Measurements from ENCODE around the gene AP1S2. TPM values are rescaled to one million over a fixed set of nuclear protein-coding genes. Genes with fewer than 3 reads are reported as not detected.
"Not testable (repeated sequence)": the region's sequence is repeated elsewhere in the genome, so short reads cannot be mapped to it uniquely, and the experiment has no call there.

AP1S2 gene
- total RNA-seq, 1 donor from 2014 or later, result 29.0 TPM

DNA sequence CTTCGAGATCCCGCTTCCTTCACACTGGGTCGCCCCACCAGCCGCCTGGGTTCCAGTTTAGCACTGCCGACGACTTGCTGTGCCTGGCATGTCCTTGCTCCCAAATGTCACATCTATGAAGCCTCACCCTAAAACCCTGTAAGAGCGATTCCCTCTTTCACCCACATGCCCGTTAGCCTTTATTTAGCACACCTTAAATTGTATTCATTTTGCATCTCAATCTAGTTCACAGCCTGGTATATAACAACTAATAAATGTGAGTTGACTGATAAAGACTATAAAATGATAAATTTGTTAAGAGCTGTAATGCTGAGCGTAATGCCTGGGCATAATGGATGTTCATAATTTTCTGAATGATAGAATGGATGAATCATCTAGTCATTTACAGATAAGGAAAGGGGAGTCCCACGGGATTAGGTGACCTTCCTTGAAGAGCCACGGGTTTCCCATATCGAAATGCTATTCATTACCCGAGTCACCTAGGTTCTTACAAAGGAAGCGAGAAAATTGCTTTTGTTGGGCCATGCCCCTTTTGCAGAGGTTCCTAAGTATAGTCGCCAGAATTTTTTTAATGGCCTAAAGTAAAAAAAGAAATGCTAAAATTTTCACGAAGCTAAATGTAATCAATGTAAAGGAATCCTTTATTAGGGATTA is 1.1 kb upstream of the AP1S2 start:
- DNase-seq (ENCODE audit: low spot score), result no peak

DNA sequence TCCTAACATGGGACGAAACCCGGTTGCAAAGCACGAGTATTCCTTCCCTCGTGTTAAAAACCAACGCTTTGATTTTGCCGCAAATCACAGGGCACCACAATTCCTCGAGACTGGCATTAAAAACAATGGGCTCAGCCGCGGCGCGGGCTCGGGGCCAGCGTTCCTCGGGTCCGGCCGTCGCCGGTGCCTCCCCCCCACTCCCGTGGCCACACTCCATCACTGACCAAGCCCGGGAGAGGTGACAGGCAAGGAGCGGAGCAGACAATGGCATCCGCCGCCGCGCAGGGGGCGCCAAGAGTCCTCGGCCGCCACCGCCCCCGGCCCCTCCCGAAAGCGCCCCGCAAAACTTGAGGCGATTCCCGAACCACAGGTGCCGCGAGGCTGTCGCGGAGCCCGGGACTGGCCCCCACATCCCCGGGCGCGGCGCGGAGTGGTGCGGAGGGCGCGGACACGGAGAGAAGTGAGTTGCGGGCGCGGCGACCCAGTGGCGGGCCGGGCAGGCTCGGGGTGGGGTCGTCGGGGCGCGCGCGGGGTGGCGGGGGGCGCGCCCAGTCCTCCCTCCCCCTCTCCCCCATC is 445 bp downstream of the AP1S2 start:
- DNase-seq (ENCODE audit: low spot score), result no peak

DNA sequence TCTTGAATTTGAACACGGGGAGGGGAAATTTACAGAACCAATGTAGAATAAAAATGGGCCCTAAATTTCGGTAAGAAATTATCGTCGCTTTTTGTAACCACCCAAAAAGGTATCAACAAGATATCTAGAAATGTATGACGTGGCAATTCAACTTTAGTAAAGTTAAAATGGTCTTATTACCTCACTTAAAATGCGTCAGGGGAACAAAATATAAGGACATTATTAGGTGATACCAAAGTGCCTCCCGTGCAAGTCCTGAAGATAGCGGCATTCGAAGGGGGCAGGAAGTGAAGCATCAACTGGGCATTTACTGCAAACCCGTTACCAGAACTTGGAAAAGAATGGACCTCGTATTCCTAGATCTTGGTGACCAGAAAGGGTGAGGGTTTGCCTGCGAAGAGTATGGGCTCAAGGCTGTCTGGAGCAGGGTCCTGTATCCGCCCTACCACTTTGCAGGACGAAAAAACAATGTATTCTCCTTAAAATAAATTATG is 980 bp downstream of the AP1S2 start:
- DNase-seq (ENCODE audit: low spot score), result no peak

DNA sequence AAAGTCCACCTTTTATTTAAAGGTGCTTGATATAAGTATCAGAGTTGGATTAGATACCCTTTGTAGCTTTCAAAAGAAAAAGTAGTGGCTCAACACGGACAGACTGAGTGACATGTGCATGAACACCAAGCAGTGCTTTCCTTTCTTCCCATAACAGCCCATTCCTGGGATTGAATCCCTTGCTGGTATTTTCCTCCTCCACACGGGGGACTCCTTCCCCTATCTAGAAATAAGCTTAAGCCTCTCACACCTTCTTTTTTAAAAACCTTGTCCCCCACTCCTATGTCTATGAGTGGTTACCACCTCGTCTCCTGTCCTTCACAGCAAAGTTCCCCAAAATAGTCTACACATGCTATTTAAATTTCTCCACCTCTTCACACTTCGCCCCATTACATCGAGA is 5.1 kb downstream of the AP1S2 start:
- no peak for DNase-seq (ENCODE audit: low spot score)

DNA sequence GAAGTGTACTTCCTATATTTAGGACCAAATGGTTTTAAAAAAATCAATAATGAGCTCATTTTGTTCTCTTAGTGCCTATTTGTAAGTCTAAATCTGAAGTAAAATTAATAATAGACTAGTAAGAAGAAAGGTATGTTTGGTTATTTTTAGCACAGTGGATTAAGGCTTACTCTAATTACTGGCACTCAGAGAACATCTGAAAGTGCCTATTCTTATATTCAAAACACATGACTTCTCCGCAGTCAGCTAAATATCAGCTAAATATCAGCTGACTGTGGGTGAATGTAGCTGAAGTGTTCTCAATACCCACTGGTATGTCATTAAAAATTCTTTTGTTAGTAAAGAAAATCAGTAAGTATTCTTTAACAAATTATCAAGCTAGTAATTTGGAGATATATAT is 6.0 kb downstream of the AP1S2 start:
- DNase-seq (ENCODE audit: low spot score), result no peak

DNA sequence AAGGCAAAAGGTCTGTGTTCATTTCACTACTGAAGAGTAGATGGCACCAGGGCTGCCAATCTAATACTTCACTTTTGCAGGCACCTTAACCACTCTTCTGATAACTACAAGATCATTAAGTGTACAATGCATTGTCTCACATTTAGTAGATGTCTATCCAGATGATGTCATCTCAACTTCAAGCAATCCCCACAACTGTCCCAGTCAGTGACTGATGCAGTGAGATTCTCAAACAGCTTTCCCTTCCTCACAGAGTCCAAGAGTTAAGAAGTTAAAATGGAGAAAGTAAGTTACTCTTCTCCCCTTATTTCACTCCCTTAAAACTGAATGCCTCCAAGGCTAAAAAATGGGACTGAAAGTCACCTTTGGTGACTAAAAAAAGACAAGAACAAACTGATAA is 10.7 kb downstream of the AP1S2 start:
- DNase-seq (ENCODE audit: low spot score), result no peak

DNA sequence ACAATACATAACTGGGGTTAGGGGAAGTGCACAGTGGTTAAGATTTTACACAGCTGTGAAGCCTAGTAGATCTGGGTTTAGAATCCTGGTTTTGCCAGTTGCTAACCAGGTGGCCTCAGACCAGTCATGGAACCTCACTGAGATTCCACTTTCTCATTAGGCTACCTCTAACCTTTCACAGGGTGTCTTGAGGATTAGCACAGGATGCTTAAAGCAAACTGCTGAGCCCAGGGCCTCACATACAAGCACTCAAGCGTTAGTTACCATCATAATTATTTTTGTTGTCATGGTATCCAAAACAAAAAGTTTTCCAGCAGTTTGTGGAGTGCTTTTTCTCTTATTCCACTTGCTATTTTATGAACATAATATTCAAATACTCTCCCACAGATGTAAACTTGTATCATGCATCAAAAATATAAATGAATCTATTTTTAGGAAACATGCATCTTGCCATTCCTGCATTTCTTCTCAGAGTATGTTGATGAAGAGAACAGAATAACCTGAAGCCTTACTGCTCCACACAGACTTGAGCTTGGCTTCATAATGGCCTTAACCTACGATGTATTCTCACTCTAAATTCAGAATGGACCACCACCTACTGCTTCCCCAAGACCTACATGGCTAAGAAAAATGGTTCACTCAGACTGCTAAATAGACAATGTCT is 12.6 kb downstream of the AP1S2 start:
- DNase-seq (ENCODE audit: low spot score), result no peak

DNA sequence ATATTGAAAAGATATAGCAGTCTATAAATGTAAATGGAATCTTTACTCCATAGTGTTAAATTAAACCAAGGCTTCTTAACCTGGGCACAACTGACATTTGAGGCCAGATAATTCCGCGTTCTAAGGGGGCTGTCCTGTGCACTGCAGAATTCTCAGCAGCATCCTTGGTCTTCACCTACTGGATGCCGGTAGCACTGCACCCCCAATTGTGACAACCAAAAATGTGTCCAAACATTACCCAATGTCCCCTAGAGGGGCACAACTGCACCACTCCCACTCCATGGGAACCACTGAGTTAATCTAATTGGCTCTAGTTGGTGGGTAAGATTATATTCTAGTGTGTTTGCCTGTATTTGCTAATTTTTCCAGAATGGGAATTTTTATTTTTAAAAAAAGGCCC is 16.6 kb downstream of the AP1S2 start:
- DNase-seq (ENCODE audit: low spot score), result no peak

DNA sequence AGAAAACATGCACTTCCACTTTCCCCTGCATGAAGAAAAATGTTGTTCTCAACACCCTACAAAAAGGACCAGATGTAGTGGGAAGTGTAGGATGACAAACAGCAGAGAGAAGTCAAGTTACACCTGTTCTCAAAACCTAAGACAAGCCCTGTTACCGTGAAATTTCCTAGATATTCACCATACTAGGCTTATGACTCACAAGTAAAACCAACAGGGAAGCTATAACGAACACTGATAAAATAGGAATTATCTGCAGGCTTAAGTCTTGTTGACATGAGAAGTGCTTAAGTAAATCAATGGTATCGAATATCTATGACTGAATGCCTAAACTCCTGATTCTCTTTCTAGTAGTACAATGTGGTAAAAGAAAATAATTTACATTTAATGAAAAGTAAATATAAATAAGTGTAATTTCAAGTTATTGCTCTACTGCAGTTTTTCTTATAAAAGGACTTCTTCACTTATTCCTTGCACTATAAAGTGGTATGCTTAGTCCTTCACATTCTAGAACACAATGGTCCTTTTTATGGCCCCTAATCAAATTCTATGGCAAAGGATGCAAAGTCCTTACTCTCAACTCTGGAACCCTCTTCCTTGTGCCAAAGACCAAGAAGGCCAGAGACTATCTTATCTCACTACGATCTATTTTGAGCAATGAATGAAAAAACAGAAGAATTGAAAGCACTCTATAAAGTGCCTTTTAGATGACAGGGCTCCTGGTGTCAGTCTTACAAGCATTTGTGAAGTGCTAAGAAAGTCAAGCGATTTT is 19.6 kb downstream of the AP1S2 start:
- no peak for DNase-seq (ENCODE audit: low spot score)

DNA sequence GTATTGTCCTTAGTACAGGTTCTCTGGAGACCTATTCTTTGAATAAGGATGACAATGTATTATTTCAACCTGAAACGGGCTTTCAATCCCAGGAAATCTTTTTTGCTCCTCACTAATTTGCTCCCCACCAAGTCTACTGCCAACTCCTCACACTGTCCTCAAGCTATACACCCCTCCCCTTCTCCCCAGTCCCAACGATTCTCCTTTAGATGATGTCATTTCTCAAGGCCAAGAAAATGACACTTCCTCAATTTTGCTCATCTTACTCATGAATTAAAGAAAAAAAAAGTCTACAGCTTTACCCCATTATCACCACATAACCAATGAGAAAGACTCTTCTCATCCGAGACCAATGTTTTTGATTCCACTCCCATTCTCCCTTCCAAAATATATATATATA is 20.6 kb downstream of the AP1S2 start:
- no peak for DNase-seq (ENCODE audit: low spot score)

DNA sequence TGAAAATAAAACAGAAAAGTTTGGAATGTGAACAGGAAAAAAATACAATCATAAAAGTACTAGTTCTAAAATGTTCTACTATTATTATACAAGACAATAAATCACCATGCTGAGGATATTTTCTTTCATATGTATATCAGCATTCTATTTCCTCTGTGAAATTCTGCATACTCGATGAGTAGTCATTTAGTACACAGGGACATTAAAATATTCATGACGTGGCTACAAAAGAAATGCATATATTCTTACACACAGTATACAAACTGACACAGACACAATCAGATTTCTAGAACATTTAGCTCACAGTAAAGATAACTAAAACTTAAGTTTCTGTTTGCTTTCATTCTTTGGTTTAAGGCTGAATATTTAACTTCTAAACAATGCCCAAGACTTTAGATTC is 23.3 kb downstream of the AP1S2 start:
- DNase-seq (ENCODE audit: low spot score), result not testable (repeated sequence)

DNA sequence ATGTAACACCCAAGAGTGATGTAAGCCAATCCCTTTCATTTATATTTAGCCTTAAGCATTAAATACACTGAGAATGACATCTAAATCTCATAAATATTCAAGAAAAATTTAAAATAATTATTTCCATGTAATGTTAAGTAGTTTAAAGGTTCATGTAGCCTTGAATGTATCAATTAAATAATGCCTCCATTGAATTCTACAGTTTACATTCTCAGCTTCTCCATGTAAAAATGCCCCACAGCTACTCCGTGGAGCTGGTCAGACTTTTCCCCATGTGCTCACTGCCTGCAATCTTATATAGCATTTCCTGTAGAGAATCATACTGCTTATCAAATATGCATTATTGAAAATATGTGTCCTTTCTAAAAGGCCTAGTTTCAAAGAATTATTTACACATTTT is 25.4 kb downstream of the AP1S2 start:
- no peak for DNase-seq (ENCODE audit: low spot score)

DNA sequence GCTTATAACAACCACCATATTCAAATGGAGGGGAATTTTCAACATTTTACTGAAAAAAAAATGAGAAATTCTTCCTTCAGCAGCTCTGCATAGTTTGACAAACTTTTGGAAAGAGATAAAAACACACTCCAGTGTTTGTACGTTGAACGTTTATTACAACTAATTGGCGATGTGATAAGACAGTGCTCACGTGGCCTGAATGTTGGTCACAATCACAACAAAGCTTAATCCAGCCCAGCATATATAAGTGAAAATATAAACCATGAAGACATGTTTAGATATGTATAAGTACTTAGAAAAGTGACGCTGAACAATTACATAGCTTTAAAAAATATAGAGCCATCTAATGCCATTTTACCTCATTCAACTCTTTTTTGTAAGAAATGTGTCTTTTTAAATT is 28.7 kb downstream of the AP1S2 start:
- no peak for DNase-seq (ENCODE audit: low spot score)

DNA sequence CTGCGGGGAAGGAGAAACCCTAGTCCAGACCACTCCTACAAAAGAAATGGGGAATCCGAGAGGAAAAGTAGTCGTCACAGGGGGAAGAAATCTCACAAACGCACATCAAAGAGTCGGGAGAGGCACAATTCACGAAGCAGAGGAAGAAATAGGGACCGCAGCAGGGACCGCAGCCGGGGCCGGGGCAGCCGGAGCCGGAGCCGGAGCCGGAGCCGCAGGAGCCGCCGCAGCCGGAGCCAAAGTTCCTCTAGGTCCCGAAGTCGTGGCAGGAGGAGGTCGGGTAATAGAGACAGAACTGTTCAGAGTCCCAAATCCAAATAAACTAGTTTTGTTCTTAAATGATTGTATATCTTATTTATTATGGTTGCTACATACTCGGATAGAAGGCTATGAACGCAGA is 31.7 kb downstream of the AP1S2 start:
- no peak for DNase-seq (ENCODE audit: low spot score)

DNA sequence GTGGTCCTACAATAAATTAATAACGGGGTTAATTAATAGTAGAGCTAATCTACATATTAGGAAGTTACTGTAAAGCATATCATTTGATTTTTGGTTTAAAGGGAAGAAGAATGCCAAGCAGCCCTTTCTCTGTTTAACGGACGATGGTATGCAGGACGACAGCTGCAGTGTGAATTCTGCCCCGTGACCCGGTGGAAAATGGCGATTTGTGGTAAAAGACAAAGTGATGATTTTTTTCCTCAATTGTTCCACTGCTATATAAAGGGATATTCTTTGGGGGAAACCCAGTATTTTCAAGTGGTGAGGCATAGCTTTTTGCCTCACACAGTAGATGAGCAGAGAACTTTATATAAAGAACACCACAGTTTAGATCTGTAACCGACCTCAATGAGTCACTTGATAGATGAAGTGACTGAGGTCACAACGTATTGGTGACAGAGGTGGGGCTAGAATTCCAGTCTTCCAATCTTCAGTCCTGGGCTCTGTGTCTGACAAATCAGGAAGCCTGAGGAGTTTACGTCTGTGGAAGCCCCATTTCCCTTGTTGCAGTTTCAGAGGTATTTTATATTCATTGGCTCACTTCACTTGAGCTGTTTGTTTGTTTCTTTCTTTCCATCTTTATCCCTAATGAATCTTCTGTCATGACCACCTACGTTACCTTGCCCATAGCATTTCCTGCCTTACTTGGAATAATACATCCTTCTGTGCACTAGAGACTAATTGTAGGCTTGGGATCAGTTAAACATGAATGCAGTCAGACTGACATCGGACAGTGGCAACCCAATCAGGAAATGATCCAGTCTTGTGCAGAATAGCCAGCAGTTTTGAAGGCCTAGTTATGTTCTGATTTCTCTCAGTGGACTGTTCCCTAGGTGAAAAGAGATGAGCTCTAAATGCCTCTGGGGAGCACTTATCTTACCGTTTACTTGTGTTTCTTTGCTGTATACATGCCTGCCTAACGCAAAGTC is 34.2 kb downstream of the AP1S2 start:
- no peak for DNase-seq (ENCODE audit: low spot score)

DNA sequence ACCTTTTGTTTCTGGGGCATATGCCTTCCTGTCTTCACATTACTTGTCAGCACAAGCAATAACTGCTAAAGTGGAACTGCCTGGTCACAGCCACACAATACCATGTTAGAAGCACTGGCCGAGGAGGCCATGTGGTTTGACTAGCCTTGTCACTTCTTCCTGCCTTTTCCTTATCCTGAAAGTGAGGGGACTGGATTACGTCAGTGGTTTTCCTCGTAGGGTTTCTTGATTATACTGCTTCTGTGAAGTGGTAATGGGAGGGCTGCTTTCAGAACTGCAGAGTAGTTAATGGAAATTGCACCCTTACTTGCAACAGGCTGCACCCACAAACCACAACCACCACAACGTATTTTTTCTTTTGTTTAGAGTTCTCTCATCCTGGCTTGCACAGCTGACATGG is 37.7 kb downstream of the AP1S2 start:
- DNase-seq (ENCODE audit: low spot score), result no peak

DNA sequence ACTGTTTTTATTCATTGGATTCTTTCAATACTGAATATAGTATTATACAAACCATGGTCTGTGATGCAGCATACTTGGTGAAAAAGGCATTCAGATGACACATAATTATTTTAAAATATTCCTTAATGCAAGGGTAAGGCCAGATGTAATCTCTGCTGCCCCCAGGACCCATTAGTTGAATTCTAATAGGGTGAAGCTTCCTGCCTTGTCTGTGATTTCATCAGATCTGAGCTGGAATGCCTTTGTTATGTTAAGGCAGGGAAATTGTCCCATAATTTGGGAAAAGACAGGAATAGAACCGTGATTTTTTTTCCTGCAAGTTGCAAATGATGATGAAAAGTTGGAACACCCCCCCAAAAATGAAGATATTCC is 38.2 kb downstream of the AP1S2 start:
- DNase-seq (ENCODE audit: low spot score), result no peak

DNA sequence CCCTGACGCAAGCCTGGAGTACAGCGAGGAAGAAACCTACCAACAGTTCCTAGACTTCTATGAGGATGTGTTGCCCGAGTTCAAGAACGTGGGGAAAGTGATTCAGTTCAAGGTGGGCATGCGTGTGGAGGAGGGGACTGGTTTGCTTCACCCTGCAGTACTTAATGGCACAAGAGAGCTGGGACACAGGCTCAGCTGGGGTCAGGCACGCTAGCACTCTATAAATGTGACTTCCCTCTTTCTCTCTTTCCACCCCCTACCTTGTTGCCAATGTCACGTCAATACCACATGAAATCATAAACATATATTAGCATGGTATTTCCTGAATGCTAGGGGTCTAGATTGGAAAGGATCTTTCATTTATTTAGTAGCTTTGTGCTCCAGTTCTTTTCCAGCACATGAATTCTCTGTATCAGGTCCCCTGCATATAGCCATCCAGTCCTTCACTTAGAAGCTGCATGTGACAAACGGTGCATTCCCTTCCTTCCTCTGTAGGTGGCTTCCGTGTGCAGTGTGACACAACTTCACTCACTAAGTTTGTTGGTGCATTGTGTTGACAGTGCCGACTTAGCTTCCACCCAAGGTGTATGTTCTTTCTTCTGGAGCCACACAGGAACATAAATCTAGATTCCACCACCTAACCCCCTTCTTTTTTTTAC is 38.7 kb downstream of the AP1S2 start:
- no peak for DNase-seq (ENCODE audit: low spot score)

DNA sequence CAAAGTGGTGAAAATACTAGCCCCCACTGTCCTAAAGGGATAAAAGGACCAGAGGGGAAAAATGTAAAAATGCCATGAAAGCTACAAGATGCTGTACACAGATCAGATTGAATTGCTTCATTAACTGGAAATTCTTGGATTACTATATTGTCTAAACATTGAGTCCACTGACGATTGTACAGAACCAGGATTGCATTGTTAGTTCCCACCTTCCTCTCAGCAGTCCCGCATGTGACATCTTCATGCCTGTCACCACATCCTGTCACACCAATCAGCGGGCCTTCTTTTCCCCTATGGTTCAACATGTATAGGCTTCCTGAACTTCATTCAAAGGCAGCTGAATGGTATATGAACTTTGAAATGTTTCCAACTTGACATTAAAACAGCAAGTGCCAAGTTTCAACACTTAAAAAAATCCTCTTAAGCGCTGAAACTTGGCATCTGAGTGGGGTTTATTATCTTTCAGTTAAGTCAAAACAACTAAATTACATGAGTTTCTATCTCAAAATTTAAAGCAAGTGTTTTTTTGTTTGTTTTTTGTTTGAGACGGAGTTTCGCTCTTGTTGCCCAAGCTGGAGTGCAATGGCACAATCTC is 39.7 kb downstream of the AP1S2 start:
- no peak for DNase-seq (ENCODE audit: low spot score)

DNA sequence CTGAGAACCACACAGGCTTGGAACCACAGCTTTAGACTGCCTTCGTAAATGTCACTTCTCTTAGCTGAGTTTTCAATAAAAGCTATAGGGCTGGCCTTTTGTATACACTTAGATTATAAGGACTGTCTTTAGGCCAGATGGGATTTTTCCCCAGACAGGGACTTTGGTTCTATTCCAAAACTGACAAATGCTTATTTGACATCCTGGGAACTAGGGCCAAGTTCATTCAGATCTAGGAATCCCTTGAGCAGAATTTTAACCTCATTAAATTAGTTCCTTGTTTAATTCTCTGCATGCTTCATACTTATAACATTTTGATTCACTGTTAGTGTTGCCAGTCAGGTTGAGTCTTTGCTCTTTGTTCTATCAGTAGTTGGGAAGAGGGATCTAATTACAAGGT is 41.2 kb downstream of the AP1S2 start:
- DNase-seq (ENCODE audit: low spot score), result no peak

All from mesenteric fat pad (tissue), 1 donor.